Tibial artery (tissue), 4 donors: ENCODE results near the gene MYH6.

Experiments
- DNase-seq, 2 donors: peaks; one replicate each; pipeline ENCODE4 v3.0.0-alpha.2; 2019
- H3K27ac ChIP-seq, 2 donors: fragments of 200-600 bp; sonication (generic) in 1 of 2; 1 replicate in 1 of 2; 2 replicates in 1 of 2; pipeline ENCODE4 v1.5.1; 2018 to 2019; ENCODE audit warnings: mild to moderate bottlenecking in 1 of 2
- H3K27me3 ChIP-seq, 2 donors: fragments of 200-600 bp; sonication (generic) in 1 of 2; one replicate each; pipeline versions ENCODE4 v1.5.1 to v1.6.0; 2016 to 2019
- H3K36me3 ChIP-seq, 3 donors: fragments of 200-600 bp; sonication (generic) in 2 of 3; one replicate each; pipeline ENCODE4 v1.5.1; 2016 to 2019; ENCODE audit warnings: mild to moderate bottlenecking in 2 of 3
- H3K4me1 ChIP-seq, 4 donors: fragments of 200-600 bp; sonication (generic) in 2 of 4; 1 replicate in 3 of 4; 2 replicates in 1 of 4; pipeline ENCODE4 v1.5.1; 2016 to 2019
- H3K4me3 ChIP-seq, 2 donors: fragments of 200-600 bp; sonication (generic) in 1 of 2; 1 replicate in 1 of 2; 2 replicates in 1 of 2; pipeline ENCODE4 v1.5.1; 2018 to 2019; ENCODE audit warnings: mild to moderate bottlenecking in 2 of 2
- H3K9me3 ChIP-seq, 3 donors: fragments of 200-600 bp; sonication (generic) in 1 of 3; one replicate each; pipeline ENCODE4 v1.5.1; 2016 to 2019
- intact Hi-C: fragments of 100-400 bp; cut with DNase I; formaldehyde crosslinking; loops from one replicate; pipeline ENCODE4 v1.15.0; 2023; ENCODE audit warnings: low total_unique reads
- TF ChIP-seq, protein P1 (sequence below), 2 experiments: fragments of 200-600 bp in 1 of 2; fragments of 450-650 bp in 1 of 2; IDR thresholded peaks; one replicate each; pipeline ENCODE4 v1.5.1; 2017 to 2019; ENCODE audit warnings: antibody characterized with exemption in 2 of 2, mild to moderate bottlenecking in 1 of 2, moderate library complexity in 1 of 2

Gene MYH6

DNA sequence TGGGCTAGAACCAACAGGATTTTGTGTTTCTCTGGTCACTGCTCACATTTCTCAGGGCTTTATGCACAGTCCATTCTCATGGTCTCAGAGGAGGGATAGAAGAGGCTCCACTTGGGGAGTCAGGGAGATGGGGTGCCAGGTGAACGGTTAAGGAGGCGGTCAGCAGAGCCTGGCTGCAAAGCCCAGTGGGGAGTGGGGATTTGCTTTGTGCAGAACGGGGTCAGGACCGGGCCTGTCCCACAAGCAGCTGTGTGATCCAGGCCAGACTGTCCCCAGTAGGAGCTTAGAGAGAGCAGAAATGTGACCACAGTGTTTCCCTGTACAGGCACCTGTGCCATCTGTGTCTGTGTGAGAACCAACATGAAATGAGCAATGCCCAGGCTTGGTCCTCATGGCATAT is 27.1 kb downstream of the MYH6 start:
- TF ChIP-seq, protein P1, sequence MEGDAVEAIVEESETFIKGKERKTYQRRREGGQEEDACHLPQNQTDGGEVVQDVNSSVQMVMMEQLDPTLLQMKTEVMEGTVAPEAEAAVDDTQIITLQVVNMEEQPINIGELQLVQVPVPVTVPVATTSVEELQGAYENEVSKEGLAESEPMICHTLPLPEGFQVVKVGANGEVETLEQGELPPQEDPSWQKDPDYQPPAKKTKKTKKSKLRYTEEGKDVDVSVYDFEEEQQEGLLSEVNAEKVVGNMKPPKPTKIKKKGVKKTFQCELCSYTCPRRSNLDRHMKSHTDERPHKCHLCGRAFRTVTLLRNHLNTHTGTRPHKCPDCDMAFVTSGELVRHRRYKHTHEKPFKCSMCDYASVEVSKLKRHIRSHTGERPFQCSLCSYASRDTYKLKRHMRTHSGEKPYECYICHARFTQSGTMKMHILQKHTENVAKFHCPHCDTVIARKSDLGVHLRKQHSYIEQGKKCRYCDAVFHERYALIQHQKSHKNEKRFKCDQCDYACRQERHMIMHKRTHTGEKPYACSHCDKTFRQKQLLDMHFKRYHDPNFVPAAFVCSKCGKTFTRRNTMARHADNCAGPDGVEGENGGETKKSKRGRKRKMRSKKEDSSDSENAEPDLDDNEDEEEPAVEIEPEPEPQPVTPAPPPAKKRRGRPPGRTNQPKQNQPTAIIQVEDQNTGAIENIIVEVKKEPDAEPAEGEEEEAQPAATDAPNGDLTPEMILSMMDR (IDR thresholded peaks at IDR 0.05), result no peak
- Histone ChIP-seq H3K27ac (no peak overlapping the region), H3K4me1 (peaks cover 0 to 6% (median 2%) of the 10 kb centered on the region in 4 donors), H3K9me3 (no peaks in the 10 kb centered on the region), H3K27me3 (peaks cover 0 to 23% of the 10 kb centered on the region in 2 donors), H3K36me3 (no peaks in the 10 kb centered on the region), H3K4me3 (no peak overlapping the region)
- intact Hi-C loops, result loop anchor here (2.0 kb wide), 1 partner anchor 54 kb away; no protein-coding TSS in a partner anchor
- no peak for DNase-seq

DNA sequence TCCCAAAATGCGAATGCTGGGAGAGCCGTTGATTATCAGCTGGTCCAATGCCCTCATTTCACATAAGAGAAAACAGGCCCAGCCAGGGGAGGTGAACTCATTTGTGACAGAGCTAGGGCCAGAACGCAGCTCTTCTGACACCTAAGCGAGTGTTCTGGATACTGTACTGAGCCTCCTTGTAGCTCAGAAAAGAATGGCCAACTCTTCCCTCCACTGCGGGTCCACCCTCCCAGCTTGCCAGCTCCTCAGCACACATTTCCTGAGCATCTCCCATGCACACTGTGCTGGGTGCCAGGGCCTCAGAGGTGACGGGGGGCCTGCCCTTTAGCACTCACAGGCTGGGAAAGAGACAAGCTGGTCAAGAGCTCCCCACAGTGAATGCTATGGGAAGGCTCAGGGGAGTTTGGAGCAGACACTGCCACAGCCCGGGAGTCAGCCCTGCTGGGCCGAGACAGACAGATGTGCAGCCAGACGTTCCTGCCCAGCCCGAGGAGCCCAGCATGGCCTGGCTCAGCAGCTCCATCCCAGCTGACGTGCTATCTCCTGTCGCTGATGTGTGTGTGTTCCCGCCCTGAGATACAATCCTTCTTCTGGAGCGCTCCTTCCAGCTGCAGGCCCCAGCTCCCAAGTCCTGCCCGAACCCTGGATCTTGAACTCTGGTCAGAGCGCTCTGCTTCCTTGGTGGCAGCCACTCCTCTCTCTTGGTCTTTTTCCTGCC is 27.7 kb downstream of the MYH6 start:
- Histone ChIP-seq H3K4me1 (peaks cover 0 to 6% (median 2%) of the 10 kb centered on the region in 4 donors), H3K9me3 (no peaks in the 10 kb centered on the region), H3K27ac (no peak overlapping the region), H3K4me3 (no peak overlapping the region), H3K36me3 (no peaks in the 10 kb centered on the region), H3K27me3 (peaks cover 0 to 23% of the 10 kb centered on the region in 2 donors)
- intact Hi-C loops, result loop anchor here (2.0 kb wide), 1 partner anchor 54 kb away; no protein-coding TSS in a partner anchor
- TF ChIP-seq, protein P1 (IDR thresholded peaks at IDR 0.05), result no peak
- DNase-seq, result no peak

DNA sequence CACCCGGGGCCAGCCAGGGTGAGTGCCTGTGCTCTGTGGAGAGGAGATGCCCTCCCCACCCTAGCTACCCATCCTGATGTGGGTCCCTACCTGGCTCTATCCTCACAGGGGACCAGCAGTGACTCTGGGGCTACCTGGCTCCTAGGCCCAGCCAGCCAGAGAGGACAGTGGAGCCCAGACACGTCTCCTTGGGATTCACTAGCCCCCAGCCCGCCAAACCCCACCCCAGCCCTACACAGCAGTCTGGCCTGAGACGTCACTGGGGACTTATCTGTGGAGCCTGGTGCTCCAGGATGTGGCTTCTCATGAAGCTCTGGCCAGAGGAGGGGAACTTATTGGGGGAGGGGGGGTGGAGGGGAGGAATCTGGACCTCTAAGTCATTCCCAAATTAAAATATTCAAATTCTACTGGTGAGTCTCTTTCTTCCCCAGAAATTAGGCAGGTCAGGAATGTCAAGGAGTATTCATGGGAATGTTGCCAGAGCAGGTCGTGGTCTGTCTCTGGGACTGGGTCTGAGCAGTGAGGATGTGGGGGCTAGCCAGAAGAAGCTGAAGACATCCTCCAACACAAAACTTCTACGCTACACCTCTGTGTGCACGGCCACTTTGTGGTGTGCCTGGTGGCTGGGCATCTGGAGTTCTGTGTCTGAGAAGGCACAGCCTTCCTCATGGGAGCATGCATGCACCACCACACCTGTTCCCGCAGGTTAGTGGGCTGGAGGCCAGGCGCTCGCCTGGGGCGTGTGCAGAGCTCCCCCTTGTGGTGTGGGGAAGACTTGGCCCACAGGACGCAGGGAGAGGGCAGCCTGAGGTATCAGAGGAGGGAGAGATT is 28.5 kb downstream of the MYH6 start:
- TF ChIP-seq, protein P1 (IDR thresholded peaks at IDR 0.05), result peak; percentile 82 to 87
- DNase-seq, result no peak
- H3K36me3 ChIP-seq, result no peaks in the 10 kb centered on the region
- no peaks in the 10 kb centered on the region for H3K9me3 ChIP-seq
- H3K27me3 ChIP-seq, result peaks cover 0 to 23% of the 10 kb centered on the region in 2 donors
- no peak overlapping the region for H3K27ac ChIP-seq
- intact Hi-C loops, result loop anchor here (2.0 to 5.0 kb wide), 2 partner anchors 53 to 112 kb away; no protein-coding TSS in a partner anchor
- H3K4me3 ChIP-seq, result no peak overlapping the region
- peaks cover 0 to 6% (median 2%) of the 10 kb centered on the region in 4 donors for H3K4me1 ChIP-seq

DNA sequence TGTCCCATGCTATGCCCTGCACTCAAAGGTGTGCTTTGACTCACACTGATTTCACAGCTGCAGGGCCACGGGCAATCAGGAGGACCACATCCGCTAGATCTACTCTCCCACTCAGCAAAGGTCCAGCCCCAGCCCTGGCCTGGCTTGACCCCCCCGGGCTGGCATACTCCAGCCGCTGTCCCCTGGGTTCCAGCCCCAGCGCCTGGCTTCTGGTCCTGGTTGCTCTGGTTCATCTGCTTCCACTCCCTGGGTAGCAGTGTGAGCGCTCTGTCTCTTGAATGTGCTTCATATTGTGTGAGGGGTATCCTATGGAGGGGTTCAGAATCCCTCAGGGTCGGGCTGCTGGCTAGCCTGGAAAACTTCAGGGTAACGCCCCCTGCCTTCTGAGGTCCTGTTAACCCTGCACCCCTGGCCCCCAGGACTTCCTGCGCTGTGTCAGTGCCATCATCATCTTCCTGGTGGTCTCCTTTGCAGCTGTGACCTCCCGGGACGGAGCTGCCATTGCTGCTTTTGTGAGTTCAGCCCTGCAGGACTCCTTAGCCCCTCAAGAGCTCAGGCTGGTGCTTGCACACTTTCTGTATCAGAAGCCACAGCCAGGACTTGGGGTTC is 29.4 kb downstream of the MYH6 start:
- no peaks in the 10 kb centered on the region for H3K36me3 ChIP-seq
- no peaks in the 10 kb centered on the region for H3K9me3 ChIP-seq
- H3K27me3 ChIP-seq, result peaks cover 0 to 23% of the 10 kb centered on the region in 2 donors
- intact Hi-C loops, result loop anchor here (5.0 kb wide), 1 partner anchor 111 kb away; no protein-coding TSS in a partner anchor
- H3K4me3 ChIP-seq, result no peak overlapping the region
- no peak for DNase-seq
- TF ChIP-seq, protein P1 (IDR thresholded peaks at IDR 0.05), result no peak
- peaks cover 0 to 6% (median 2%) of the 10 kb centered on the region in 4 donors for H3K4me1 ChIP-seq
- no peak overlapping the region for H3K27ac ChIP-seq
